Stimulated activated CD8-positive, alpha-beta memory T cell treated with anti-CD3 and anti-CD28 coated beads, Interleukin-12 subunit alpha, Interleukin-12 subunit beta, amount 100 ng/mL, for 1 hour (primary cell): Measurements from ENCODE around the gene MYPOP.
A peak's percentile ranks its signal among the peaks of the same experiment; 100 is the strongest.

Experiments used
- DNase-seq: peaks from one replicate; pipeline ENCODE4 v3.0.0-alpha.2; 2020; ENCODE audit warnings: low read depth

Gene MYPOP

GRCh38 chr19:45863335-45863839, 39.0 kb downstream of the MYPOP start:
- DNase-seq: no peak

GRCh38 chr19:45862564-45863334, 39.7 kb downstream of the MYPOP start, which contains the start of gene SYMPK:
Gene SYMPK (minus strand): TSS chr19:45863147. CDS start chr19:45854495, 8,652 bp downstream.
- peak; percentile 96 for DNase-seq

GRCh38 chr19:45862271-45862563, 40.2 kb downstream of the MYPOP start:
- no peak for DNase-seq

- DNase-seq: no peak
Measured at GRCh38 chr19:45860359-45861259, 41.8 kb downstream of the MYPOP start.

GRCh38 chr19:45854167-45854778, 48.1 kb downstream of the MYPOP start:
- DNase-seq: no peak

GRCh38 chr19:45852983-45853382, 49.4 kb downstream of the MYPOP start:
- DNase-seq: no peak

GRCh38 chr19:45852145-45852750, 50.2 kb downstream of the MYPOP start:
- no peak for DNase-seq

- DNase-seq: no peak
Measured at GRCh38 chr19:45848922-45849321, 53.5 kb downstream of the MYPOP start.

- no peak for DNase-seq
Measured at GRCh38 chr19:45847663-45848062, 54.8 kb downstream of the MYPOP start.

- no peak for DNase-seq
Measured at GRCh38 chr19:45842198-45842597, 60.2 kb downstream of the MYPOP start.
